Spleen (tissue), 7 donors: ENCODE results near the gene OXTR.

Experiments
- CTCF ChIP-seq, 11 experiments: fragments of 200-600 bp in 7 of 11; fragments of 450-650 bp in 4 of 11; sonication (generic) in 4 of 11; IDR thresholded peaks in 8 of 11; conservative IDR thresholded peaks in 3 of 11; 1 replicate in 7 of 11; 2 replicates in 4 of 11; pipeline versions ENCODE4 v1.4.0 to v1.8.0; 2016 to 2021; ENCODE audit warnings: antibody characterized with exemption in 11 of 11, inconsistent platforms in 4 of 11, mild to moderate bottlenecking in 1 of 11
- POLR2A ChIP-seq, 3 donors: fragments of 450-650 bp; IDR thresholded peaks; one replicate each; pipeline ENCODE4 v1.5.1; 2017; ENCODE audit warnings: antibody characterized with exemption in 3 of 3, mild to moderate bottlenecking in 1 of 3
- donor health status: DM: no; HTN: no; CAD: no; lungs with moderate emphysema.
- donor health status: DM: no; HTN: no; CAD: no.
- donor health status: DM: no; HTN: no; CAD: no.

GRCh38 chr3:8769088-8769822, at the start of gene OXTR:
- TF ChIP-seq CTCF (IDR thresholded peaks at IDR 0.05 in 8 of 11, conservative IDR thresholded peaks at IDR 0.05 in 3 of 11) (peak; percentile 58 to 99 (median 97)), POLR2A (IDR thresholded peaks at IDR 0.05) (no peak)
